GM19351 (cell line): Measurements from ENCODE around the gene IPP.
"Not testable (repeated sequence)": the region's sequence is repeated elsewhere in the genome, so short reads cannot be mapped to it uniquely, and the experiment has no call there.

Experiments
- ATAC-seq: cut with Tn5 transposase; IDR thresholded peaks from one replicate; pipeline ENCODE4 v1.9.1; 2021; ENCODE audit warnings: mild to moderate bottlenecking, moderate library complexity; ENCODE audit not compliant: unreplicated experiment

IPP gene

DNA sequence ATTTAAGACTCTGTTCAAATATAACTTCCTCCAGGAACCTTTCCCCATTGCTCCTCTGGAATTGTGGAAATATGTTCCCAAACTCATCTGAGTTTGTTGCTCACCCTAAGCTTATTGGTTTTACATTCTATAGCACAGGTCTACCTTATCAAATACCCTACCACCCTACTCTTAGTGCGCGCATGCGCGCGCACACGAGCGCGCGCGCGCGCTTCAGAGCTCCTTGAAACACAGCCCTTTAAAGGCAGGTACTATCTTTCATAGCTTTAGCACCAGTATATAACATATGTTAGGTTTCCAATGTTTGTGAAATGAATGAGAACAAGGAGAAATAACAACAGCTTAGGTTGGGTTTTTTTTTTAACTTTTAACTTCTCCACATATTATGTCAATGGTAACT, 3.5 kb downstream of the IPP start:
- ATAC-seq, result no peak

DNA sequence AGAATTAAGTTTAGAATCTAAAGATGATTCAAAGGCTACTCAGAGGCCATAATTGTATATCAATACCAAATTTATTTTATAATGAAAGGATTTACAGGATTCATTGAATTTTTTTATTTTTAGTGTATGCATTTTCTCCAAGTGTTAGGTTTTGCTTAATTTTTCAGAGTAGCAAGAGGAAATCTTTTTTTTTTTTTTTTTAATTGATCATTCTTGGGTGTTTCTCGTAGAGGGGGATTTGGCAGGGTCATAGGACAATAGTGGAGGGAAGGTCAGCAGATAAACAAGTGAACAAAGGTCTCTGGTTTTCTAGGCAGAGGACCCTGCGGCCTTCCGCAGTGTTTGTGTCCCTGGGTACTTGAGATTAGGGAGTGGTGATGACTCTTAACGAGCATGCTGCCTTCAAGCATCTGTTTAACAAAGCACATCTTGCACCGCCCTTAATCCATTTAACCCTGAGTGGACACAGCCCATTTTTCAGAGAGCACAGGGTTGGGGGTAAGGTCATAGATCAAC, 10.8 kb downstream of the IPP start:
- not testable (repeated sequence) for ATAC-seq

DNA sequence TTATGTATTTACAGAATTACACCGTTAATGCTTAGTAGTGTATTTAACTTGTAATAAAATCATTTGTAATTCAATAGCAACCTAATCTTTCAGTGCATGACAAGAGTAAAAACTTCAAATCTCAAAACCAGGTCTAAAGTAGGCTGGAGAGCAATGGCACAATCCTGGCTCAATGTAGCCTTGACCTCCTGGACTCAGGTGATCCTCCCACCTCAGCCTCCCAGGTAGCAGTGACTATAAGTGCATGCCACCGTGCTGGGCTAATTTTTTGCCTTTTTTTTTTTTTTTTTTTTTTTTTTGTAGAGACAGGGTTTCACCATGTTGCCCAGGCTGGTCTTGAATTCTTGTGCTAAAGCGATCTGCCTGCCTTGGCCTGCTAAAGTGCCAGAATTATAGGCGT, 11.3 kb downstream of the IPP start:
- ATAC-seq, result no peak

DNA sequence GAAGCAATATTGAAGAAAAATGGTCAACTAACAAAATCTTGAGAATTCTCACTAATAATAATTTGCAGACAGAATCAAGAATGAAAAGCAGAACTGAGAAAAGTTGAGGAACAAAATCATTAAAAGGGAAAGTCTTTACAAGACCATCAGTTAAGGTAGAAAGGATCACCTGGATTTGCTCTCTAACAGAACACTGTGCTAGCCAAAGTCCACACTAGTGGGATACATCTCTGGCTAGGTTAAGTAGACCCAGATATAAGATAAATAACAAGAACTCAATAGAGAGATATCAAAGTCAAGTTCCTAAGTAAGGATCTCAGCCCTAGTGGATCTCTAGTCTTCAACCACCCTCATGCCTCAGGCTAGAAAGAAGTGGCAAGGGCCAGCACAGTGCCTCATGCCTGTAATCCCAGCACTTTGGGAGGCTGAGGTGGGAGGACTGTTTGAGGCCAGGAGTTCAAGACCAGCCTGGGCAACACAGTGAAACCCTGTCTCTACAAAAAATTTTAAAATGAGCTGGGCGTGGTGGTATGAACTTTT, 19.6 kb downstream of the IPP start:
- no peak for ATAC-seq

DNA sequence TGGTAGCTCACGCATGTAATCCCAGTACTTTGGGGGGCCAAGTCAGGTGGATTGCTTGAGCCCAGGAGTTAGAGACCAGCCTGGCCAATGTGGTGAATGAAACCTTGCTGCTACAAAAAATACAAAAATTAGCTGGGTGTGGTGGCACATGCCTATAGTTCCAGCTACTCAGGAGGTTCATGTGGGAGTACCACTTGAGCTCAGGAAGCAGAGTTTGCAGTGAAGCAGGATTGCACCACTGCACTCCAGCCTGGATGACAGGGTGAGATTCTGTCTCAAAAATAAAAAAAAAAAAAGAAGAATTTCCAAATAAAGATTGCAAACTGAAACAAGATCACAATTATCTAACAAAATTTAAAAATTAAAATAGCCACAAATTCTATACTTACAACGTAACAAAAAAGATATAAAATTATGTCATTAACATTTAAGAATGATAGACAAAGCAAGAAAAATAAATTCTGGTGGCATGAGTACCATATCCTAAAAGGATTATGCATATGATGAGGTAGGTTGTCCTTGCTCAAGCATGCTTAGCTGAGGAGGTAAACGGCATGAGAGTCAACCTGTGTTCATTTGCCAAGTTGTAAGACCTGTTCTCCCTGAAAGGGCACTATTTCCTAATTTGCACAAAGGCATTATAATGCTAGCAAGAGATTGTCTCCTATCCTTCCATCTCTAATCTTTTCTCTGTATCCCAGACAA, 20.2 kb downstream of the IPP start:
- ATAC-seq, result no peak

DNA sequence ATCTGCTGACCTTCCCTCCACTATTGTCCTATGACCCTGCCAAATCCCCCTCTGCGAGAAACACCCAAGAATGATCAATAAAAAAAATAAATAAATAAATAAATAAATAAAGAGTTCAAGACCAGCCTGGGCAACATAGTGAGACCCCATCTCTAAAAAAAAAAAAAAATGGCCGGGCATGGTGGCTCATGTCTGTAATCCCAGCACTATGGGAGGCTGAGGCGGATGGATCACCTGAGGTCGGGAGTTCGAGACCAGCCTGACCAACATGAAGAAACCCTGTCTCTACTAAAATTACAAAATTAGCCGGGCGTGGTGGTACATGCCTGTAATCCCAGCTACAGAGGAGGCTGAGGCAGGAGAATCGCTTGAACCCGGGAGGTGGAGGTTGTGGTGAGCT, 24.4 kb downstream of the IPP start:
- not testable (repeated sequence) for ATAC-seq

DNA sequence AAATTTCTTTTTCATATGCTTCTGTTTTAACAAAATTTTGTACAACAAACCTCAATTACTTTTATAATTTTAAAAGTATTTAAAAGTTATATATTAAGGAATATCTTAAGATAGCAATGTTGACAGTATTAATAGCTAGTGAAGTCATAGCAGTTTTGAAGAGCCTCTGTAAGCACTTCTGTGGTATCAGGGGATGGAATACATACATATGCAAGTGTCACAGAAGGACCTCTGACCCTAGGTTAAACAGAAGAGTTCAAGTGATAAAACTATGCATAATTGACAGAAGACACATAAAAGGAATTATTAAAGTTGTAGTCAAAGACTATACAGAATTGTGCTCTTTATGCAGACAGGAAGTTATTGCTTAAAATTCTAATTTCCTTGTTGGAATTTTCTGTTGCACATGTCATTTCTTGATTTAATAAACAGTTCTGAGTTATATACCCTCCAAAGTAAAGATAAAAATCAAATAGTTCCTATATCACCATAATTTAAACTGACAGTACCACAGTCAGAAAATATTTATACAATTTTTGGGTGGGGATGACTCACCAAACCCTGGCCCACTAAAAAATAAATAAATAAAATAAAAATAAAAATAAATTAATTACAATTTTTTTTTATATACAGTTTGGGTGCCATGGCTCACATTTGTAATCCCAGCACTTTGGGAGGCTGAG, 27.1 kb downstream of the IPP start:
- ATAC-seq, result no peak

DNA sequence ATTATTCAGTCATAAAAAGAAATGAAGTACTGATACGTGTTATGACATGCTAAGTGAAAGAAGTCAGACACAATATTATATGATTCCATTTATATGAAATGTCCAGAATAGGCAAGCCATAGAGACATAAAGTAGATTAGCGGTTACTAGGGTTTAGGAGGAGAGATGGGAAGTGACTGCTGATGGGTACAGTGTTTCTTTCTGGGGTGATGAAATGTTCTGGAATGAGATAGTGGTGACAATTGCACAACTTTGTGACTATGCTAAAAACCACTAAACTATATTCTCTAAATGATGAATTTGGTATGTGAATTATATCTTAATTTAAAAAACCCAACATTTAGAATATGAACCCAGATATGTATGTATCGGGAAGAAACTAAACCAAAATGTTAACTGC, 27.6 kb downstream of the IPP start:
- ATAC-seq, result no peak

DNA sequence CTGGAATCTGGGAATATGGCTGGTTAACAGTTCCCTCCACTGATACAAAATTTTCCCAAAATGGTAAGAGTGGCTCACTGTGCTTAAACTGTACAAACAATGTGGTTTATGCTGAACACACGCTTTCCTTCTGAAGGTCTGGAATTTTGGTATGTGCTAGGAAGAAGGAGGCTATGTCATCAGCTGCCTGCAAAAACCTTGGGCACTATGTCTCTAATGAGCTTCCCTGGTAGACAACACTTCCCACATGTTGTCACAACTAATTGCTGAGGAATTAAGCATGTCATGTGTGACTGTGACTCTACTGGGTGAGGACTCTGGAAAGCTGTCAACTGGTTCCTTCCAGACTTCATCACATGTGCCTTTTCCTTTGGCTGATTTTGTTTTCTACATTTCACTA, 29.2 kb downstream of the IPP start:
- no peak for ATAC-seq

DNA sequence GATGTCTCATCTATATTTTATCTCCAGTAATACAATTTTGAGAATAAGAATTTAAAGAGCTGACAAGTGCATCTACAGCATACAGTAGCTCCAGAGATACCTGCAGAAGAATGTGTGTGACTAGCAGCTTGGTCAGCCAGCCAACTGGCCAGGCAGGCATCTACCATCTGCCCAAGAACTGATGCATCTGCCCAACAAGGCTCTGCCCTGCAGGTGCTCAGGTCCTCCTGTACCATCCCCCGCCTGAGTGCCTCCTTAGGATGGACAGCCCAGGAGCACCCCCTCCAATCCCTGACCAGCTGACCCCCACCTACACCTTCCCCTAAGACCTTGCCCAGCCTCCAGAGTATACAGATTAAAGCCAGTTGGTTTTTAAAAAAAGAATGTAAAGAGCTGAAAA, 32.2 kb downstream of the IPP start:
- ATAC-seq, result no peak

DNA sequence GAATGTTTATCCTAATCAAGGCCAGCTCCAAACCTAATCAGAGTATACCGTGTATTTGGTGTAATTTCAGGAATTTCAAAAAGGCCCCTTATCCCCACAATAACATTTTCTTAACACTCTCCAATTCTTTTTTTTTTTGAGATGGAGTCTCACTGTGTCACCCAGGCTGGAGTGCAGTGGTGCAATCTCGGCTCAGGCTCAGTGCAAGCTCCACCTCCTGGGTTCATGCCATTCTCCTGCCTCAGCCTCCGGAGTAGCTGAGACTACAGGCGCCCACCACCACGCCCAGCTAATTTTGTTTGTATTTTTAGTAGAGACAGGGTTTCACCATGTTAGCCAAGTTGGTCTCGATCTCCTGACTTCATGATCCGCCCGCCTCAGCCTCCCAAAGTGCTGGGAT, 33.1 kb downstream of the IPP start:
- ATAC-seq, result not testable (repeated sequence)

DNA sequence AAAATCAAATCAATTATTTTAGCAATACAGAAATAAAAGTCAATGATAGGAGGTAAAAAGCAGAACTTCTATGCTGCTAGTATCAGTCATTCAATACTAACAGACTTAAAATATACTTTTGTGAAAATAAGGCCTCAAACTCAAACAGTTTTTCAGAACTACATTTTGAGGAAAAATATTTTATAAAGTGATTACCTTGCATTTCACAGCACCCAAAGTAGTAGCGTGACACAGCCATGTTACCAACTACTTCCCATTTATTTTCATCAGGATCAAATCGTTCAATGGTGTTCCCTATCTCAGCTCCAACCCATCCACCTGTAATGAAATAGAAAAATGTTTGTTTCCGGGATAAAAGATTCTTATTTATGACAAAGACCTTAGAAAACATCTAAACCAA, 33.8 kb downstream of the IPP start:
- no peak for ATAC-seq

DNA sequence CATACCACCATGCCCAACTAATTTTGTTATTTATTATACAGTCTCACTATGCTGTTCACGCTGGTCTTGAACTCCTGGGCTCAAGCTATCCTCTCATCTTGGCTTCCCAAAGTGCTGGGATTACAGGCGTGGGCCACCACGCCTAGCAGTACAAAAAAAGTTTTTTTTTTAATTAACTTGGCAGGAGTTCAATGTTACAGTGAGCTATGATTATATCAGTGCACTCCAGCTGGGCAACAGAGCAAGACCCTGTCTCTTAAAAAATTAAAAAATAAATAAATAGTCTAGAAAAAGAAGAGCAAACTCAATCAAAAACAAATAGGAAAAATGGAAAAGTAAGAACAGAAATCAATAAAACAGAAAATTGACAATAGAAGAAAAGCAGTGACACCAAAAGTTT, 36.7 kb downstream of the IPP start:
- no peak for ATAC-seq

DNA sequence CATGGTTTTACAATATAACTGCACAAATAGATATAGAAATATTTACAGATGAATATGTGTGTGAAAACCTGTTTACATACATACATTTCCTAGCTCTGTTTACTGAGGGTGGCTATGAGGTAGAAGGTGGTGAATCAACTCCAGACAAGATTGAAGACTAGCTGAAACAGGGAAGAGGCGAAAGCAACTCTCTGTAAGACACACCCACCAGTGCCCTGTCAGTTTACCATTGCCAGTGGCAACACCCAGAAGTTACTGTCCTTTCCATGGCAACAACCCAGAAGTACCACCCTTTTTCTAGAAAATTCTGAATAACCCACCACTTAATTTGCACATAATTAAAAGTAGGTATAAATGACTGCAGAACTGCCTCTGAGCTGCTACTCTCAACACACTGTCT, 45.8 kb downstream of the IPP start:
- no peak for ATAC-seq

DNA sequence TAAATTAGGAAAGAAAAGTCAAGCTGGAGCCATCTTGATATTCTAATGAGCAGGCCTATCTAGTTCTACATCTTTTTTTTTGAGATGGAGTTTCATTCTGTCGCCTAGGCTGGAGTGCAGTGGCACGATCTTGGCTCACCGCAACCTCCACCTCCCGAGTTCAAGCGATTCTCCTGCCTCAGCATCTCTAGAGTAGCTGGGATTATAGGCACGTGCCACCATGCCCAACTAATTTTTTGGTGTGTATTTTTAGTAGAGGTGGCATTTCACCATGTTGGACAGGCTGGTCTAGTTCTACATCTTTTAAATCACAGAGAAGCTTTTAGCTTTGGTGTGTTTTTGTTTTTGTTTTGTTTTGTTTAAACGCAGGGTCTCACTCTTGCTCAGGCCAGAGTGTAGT, 55.6 kb downstream of the IPP start:
- no peak for ATAC-seq

DNA sequence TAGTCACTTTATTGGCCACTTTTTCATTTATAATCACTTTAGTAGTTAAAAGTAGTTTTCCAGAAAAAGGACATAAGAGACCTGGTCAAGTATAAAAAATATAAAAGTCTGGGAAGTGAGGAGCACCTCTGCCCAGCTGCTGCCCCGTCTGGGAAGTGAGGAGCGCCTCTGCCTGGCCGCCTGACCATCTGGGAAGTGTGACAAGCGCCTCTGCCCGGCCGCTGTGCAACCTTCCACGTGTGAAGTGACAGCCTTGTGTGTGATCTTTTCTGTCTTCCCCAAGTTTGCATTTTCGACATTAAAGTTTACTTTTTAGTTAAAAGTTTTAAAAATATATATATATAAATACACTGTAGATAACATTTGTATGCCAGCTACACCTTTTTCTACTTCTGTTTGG, 56.6 kb downstream of the IPP start:
- not testable (repeated sequence) for ATAC-seq

DNA sequence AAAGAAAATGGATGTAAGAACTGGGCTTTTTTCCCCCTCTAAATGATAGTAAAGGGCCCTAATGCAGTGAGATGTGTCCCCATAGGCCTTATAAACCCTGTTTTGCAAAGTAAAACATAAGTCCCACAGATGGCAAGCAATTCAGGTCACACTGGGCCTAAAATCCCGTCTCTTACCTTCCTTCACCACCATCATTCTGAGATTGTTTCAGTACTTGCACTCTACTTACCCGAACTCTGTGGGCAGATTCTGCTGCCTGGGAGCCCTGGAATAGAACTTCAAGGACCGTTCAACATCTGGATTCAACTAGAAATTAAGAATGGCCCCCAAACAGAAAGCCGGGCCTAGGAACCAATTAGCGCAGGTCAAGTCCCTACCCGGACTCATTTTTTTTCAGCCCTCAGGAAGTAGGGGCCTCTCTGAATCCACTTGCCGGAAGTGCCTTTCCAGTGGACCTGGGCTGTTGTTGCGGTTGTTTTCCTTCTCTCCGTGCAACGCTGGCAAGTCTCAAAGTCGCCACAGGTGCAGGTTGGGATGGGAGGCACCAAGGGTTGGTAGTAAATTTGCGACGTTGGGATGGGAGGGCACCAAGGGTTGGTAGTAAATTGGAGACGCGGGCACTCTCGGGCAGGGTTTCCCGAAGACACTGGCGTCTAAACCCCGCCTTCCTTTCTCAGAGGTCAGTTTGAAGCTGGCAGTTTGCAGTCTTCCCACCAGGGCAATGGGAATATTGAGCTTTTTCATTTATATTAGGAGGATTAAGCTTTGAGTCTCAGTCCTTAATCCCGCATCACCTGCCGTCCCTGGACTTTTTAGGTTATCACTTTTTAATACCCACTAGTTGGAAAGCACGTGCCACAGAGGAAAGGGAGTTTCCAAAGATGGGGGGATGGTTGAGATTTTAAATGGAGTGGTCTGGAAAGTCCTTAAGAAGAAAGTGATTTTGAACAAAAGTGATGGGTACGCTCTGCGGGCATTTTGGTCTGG, 62.4 kb downstream of the IPP start, which contains the start of gene TMEM69:
TMEM69 (plus strand) TSS at position 428 of the 987 bp plus-strand sequence. CDS start 2,888 bp downstream, outside the sequence.
- no peak for ATAC-seq

DNA sequence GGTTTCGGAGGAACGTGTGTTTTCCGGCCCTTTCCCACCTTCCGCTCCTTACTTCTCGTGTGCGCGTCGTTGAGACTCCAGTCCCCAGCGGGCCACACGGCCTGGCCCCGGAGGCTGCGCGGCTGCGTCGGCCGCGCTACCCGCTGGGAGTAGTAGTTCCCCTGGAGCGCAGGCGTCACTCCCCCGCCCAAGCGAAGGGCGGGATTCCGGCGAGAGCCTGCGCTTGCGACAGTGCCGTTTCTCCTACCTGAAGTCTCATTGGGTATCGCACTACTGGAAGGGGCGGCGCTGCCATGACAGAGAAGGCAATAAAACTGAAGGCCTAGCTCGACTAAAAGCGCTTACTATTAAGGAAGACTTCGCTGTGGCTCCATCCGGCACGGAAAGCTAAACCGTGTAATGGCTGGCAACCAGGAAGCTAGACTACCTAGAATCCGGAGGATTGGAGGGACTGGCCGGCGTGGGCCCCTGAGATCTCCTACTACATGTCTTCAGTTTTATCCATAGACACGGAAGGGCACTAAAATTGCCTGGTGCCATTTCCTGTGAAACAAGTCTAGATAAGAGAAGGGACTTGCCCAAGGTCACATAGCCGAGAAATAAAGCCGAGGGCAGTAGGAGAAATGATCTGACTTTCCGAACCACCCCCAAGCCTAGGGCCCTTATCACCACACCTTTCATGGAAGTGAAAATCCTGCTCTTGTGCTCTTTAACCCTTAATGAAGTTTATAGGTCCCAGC, 63.3 kb downstream of the IPP start:
- peak; percentile 82 for ATAC-seq

DNA sequence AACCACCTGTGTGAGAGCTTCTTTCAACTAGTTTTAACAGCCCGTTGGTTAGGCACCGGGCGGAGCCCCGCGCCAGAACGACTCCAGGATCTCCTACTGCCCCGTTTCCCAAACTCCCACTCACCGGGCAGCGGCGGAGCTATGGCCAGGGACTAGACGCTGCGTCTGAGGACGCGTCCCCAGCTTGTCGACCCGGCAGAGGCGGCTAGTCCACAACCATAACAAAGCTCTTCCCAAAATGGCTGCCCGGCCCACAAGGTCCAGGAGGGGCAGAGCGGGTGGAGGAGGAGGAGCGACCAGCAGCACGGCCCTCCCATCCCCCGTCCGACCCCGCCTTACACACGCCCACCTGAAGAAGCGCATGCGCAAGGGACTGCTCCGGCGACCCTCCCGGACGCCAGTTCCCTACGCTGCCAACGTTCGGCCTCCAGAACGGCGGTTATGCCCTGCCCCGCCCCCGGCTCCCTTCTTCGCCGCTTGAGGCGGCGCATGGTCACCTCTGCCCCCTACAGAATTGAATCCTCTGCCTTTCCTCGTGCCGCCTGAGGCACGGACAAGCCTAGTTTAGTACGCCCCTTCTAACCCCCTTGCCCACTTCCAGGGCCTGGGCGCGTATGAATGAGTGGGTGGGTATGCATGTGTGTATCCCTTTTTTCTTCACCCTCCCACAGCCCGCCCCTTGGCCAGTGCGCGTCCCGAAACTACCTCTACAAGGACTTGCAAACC, 64.0 kb downstream of the IPP start, which contains the start of gene GPBP1L1:
GPBP1L1 (minus strand) TSS at position 246 of the 726 bp plus-strand sequence. CDS start 27,446 bp downstream, outside the sequence.
- ATAC-seq, result peak; percentile 58

DNA sequence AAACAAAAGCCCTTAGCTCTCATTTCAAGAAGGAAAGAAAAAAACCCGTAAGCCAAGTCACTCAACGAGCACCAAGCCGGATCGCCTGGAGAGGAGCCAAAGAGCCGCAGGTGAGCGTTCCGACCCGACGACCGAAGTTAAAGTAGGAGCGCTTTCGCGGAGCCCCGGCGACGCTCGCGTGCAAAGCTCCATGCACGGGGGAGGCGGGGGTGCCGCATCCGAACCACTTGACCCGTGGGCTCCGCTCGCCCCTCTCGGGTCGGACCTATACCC, 64.5 kb downstream of the IPP start:
- ATAC-seq, result peak; percentile 4
